ENCODE data around the gene CNTF.

CNTF gene

DNA sequence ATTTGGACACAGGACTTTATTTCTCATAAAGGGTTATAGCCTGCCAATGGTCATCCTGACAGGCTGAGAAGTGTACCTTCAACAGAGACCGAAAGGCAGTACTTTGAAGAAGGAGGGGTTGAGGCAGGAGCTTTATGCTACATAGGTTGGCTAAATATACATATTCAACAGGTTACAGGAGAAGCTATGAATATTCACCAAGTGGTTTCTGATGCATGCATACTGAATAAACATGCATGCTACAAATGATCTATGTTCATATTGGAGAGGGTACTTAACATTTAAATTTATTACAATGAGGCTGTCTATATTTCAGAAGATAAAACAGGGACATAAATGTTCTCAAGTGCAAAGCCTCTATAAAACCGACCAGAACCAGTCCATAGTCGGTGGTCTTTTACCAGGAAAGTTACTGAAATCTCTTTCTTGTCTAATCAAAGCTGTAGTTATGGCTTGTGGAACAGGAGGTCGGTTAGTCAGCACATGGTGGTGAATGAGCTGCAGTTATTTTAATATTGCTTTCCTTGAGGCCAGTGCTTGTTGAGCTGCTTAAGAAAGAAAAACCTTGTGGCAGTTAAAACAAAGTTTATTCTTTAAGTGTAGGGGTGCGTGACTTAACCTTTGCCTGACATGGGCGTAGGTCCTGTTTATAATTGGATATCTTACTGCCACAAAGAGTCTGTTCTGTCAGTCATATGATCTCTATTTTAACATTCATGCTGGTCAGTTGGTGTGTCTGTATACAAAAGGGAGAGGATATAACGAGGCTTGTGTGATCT is 19.5 kb downstream of the CNTF start:
- DNase-seq (ENCODE audit: low spot score): no peak

DNA sequence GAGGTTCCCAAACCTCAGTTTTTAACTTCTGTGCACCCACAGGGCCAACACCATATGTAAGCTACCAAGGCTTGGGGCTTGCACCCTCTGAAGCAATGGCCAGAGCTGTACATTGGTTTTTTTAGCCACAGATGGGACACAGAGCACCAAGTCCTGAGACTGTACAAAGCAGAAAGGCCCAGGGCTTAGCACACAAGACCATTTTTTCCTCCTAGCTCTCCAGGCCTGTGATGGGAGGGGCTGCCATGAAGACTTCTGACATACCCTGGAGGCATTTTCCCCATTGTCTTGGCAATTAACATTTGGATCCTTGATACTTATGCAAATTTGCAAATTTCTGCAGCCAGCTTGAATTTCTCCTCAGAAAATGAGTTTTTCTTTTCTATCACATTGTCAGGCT is 23.4 kb downstream of the CNTF start:
- no peak for DNase-seq (ENCODE audit: low spot score)

DNA sequence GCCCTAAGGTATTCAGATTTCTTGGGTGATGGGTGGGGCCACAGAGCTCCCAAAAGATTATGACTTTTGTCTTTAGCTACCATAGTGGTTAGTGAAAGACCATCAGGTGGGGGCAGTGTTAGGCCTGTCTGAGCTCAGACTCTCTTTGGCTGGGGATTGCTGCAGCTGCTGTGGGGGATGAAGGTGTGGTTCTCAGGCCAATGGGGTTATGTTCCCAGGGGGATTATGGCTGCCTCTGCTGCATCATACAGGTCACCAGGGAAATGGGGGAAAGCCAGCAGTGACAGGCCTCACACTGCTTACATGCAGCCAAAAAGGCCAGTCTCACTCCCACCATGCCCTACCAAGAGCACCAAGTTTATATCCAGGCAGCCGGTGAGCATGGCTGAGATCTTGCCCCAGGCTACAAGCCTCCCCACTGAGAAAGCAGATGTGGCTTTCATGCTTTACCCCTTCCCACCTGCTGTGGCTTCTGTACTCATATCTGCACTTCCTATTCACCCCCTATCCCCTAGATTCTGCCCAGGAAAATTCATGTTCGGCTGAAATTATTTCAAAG is 24.8 kb downstream of the CNTF start:
- no peak for DNase-seq (ENCODE audit: low spot score)

DNA sequence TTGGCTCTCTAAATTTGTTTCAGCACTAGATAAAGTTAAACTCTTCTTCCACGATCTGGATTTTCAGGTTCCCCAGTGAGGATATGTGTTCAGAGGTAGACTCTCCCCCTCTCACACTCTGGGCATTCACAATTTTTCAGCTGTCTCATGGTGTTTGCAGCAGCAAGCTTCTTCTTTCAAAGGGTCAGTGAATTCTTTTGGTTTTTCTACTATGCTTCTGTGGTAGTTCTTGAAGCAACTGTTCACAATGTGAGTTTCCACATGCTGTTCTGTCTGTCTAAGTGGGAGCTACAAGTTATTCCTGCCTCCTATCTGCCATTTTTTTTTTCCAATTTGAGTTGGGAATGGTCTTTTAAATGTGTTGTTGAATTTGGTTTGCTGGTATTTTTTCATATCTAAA is 25.4 kb downstream of the CNTF start:
- DNase-seq (ENCODE audit: low spot score): no peak

DNA sequence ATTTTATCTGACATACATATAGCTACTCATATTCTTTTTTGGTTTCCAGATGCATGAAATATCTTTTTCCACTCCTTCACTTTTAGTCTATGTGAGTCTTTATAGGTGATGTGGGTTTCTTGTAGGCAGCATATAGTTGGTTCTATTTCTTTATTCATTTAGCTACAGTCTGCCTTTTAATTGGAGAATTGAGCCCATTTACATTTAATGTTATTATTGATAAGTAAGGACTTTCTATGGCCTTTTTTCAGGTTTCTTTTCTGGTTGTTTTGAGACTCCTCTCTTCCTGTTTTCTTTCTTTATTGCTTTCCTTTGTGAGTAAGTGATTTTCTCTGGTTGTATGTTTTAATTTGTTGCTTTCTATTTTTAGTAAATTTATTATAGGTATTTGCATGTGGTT is 27.2 kb downstream of the CNTF start:
- no peak for DNase-seq (ENCODE audit: low spot score)

DNA sequence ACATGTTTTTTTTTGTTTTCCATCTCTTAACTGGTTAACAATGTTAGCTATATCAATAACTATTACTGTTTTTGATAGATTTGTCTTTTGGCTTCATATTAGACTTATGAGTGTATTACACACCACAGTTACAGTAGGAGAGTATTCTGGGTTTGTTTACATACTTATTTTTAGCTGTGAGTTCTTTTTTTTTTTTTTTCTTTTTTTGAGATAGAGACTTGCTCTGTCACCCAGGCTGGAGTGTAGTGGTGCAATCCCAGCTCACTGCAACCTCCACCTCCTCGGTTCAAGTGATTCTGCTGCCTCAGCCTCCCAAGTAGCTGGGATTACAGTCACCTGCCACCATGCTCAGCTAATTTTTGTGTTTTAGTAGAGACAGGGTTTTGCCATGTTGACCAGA is 28.0 kb downstream of the CNTF start:
- no peak for DNase-seq (ENCODE audit: low spot score)

DNA sequence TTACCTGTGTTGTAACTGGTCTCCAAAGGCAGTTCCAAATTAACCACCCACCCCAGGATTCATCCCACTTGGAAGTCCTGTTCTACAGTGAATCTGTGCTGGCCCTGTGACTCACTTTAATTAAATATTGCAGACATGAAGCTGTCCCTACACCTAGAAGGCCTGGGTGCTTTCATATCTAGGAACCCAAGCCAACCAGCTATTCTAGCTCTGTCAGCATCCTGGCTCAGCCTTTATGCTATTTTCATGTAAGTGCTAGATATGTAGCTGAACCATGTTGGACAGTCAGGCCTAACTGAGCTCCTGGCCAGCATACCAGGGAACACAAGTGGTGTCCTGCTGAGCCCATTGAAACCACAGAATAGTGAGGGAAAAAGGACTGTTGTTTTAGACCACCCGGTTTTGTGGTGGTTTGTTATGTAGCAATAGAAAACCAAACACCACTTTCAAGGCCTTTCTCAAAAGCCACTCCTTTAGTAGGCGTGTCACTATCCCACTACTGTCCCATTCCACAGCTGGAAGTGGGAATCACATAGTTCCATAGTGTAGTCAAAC is 30.3 kb downstream of the CNTF start:
- no peak for DNase-seq (ENCODE audit: low spot score)

DNA sequence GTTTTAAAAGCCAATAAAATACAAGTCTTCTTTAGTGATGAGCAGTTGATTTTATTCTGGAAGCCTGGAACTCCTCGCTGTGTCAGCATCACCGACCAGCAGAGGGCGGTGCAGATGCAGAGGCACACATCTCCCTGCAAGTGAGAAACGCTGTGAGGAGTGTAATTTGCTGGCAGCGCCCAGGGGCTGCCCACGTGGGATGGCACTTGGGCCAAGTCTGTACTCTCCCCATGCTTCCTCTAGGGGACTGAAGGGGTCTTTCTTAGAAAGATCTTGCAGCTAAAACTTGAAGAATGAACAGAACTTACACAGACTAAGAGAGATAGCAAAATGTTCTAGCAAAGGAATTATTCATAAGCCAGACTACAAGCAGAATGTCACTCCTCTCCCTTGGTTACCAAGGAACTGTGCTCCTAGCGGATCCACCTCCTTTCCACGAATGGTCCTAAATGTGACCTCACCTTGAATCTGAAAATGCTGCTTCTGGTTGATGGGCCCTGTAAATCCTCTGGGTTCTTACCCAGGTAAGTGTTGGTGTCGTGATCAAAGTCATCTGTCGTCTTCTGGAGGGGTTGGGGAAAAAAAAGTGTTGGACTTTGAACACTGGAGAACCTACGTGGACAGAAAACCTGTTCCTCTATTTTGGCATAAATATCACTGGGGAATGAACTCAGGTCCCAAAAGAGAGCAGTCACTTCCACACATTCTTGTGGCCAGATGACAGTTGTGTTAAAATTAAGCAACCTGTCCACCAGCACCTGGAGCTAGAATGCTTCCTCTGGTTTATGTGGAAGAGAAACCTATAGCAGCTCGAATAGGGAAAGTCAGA is 31.8 kb downstream of the CNTF start:
- DNase-seq (ENCODE audit: low spot score): peak; percentile 80

DNA sequence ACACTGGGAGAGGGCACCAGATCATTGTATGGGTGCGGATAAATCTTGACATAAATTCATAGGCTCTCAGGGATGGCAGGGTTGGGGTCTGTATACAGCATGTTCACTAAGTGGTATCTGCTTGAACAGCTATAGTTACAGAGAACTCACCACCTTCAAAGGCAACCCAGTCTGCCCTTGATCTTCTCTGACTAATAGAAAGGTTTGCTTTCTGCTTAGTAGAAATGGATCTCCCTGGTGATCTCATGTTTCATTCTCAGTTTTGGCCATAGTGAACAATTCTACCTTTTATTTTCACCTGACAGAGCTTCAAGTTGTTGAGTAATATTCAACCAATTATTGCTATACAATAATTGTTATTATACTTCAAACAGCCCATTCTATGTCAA is 32.4 kb downstream of the CNTF start:
- peak; percentile 28 for DNase-seq (ENCODE audit: low spot score)

DNA sequence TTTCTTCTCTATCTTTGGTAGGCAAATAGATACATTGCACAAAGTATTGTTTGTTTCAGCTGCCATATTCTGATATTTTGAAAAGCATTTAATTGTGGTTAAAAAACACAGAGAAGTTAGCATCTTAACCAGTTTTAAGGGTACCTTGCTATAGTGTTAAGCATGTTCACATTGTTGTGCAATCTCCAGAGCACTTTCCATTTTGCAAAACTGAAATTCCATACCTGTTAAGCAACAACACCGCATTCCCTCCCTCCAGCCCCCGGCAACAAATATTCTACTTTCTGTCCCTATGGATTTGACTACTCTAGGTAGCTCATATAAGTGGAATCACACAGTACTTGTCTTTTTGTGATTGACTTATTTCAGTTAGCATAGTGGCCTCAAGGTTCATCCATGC is 33.9 kb downstream of the CNTF start:
- DNase-seq (ENCODE audit: low spot score): no peak

DNA sequence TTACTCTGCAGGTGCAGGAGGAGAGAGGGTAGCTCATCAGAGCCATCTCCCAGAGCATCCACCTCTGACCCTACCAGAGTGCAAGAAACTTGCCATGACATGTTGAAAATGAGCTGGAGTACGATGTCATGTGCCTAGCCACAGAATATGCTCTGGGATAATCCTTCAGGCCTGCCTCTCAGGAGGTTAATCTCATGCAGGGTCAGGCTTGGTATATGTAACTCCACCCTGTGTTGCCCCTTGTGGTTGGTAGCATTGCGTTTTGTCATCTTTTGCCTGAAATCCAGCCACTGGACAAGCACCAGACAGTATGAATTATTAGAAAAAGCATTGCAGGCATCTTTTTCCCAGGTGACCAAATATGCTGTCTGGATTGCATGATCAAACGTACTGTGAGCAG is 36.2 kb downstream of the CNTF start:
- DNase-seq (ENCODE audit: low spot score): no peak

DNA sequence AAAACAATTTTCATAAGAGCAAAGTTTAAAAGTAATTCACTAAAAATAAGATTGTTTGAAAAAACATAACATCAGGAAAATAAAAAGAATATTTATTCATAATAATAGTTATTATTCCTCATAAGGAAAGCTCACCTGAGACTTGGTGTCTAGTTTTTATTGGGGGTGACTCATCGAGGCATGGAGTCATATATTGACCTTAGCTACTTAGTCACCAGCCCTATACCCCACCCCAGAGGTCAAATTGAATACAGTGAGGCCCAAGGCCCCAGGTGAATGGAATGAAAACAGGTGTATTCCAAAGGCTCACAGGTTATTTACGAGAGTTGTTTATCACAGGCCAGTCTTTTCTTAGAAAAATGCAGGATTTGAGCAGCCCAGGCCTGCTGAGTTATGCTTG is 36.9 kb downstream of the CNTF start:
- DNase-seq (ENCODE audit: low spot score): peak; percentile 84

DNA sequence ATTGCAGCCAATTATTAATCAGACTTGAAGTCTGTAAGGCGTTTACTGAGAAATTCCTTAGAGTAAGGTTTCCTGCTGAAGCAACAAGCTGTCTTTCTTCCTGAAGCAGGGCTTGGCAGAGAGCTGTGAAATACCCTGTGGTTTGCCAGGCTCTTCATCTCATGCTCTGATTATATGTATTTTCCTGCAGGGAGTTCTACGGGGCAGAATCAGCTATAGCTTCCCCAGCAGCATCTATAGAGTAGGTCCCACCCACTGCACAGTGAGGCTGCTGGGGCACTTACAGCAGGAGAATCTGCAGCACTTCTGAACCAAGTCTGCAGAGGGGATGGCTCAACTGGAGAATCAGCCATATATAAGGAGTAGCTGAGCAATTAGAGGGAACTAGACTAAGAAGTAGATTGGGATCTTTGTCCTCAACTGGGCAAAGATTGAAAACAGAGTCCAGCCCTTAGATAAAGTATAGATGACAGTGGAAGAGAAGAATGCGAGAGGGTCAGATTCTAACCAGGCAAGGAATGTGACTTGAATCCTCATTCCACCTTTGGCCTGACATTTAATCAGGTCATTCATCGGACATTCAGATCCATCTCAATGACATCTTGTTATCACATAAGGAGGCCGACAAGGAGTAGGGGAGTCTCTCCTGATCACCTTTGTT is 37.6 kb downstream of the CNTF start:
- DNase-seq (ENCODE audit: low spot score): no peak

DNA sequence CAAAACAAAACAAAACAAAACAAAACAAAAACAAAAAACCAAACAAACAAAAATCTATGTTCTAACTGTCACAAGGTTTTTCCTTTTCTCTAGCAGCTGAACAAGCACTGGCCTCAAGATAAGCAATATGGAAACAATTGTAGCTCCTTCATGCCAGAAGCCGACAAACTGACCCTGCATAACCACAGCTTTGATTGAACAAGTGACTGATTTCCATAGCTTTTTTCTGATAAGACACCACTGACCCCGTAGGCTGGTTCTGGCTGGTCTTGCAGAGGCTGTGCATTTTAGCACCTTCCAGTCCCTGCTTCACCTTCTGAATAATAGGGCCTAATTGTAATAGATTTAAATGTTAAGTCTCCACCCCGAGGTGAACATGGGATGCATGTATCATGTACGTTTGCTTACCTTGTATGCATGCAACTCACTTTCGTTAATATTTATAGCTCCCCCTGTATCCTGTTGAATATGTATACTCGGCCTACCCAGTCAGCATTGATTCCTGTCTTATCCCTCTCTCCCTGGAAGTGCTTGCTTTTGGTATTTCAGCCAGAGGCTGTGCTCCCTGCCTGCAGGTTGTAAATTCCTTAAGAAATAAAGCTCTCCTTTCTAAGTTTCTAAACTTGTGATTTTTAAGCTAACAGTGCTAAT is 49.6 kb downstream of the CNTF start:
- DNase-seq (ENCODE audit: low spot score): no peak

DNA sequence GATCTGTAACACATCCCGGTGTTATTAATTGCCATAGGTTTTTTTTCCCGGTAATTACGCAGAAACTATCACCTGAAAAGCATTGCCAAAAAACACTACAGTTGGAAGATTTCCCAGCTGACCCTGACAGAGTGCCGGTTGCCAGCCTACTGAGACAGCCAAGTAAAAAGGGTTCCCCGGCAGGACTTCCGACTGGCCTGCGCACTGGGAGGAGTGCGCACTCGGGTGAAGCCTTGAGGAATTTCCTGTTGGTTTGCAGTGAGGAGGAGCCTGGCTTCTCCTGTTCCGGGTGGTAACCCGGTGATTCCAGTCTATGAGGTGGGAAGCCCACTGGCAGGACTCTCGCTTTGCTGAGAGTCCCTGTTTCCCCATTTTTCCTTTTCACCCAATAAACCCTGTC is 52.1 kb downstream of the CNTF start:
- DNase-seq (ENCODE audit: low spot score): no peak
